HCT116 (cell line): ENCODE measurements around the gene CPLANE2. TPM values are rescaled to one million over a fixed set of nuclear protein-coding genes. Genes with fewer than 3 reads are reported as not detected.

Experiments used
- ATAC-seq: fragments of 200-7000 bp; cut with Tn5 transposase; 2 replicates; pipeline ENCODE4 v1.9.1; 2020; ENCODE audit warnings: mild to moderate bottlenecking, moderate library complexity
- BruUV-seq: library from RNA; stranded (reverse); fragments of 400-500 nt; replicated peaks from 2 replicates; lab custom pipeline; 2021; lab: Mats Ljungman, UMichigan
- CTCF ChIA-PET: fragments of 300-600 bp; sonication (Branson Sonifier 250); formaldehyde crosslinking; loops from one replicate; lab custom pipeline; 2021; ENCODE audit warnings: antibody characterized with exemption; lab: Charles Lee
- POLR2A ChIA-PET: fragments of 300-600, 350-600 bp; sonication (Branson Sonifier 250); formaldehyde crosslinking; loops from one replicate; lab custom pipeline; 2021; ENCODE audit warnings: antibody characterized with exemption; lab: Charles Lee
- RAD21 ChIA-PET, 2 experiments: fragments of 300-600 bp; sonication (Branson Sonifier 250); formaldehyde crosslinking; loops; one replicate each; lab custom pipeline; 2023; ENCODE audit warnings: low total read pairs in 2 of 2; ENCODE audit not compliant: uncharacterized antibody in 2 of 2, unreplicated experiment in 2 of 2, low non-redundant PET in 1 of 2; lab: Charles Lee
- DNase-seq: peaks from one replicate; pipeline ENCODE4 v3.0.0-alpha.2; 2010; ENCODE audit warnings: low read depth, low spot score
- H2AFZ ChIP-seq: fragments of 200-600 bp; shearing (Covaris generic), sonication (generic); 2 replicates; pipeline ENCODE4 v1.6.1; 2017; ENCODE audit warnings: low read depth, mixed run types, mixed read lengths, antibody characterized with exemption, low read length; ENCODE audit not compliant: poor library complexity, severe bottlenecking
- H3K27ac ChIP-seq: 2 replicates; pipeline ENCODE4 v1.5.1; 2012; ENCODE audit warnings: low read depth, low read length
- H3K27me3 ChIP-seq: fragments of 200-600 bp; sonication (generic); 2 replicates; pipeline ENCODE4 v1.6.1; 2016; ENCODE audit warnings: mixed run types, low read length, mixed read lengths; ENCODE audit not compliant: insufficient read depth
- H3K36me3 ChIP-seq, 2 experiments: fragments of 200-500 bp in 1 of 2; fragments of 200-600 bp in 1 of 2; sonication (Bioruptor generic) in 1 of 2; sonication (generic) in 1 of 2; 2 replicates each; pipeline versions ENCODE4 v1.5.1 to v1.6.1; 2014 to 2016; ENCODE audit warnings: low read length in 2 of 2, inconsistent platforms in 1 of 2, mixed read lengths in 1 of 2, mixed run types in 1 of 2; ENCODE audit not compliant: insufficient read depth in 2 of 2, control insufficient read depth in 1 of 2
- H3K4me1 ChIP-seq, 2 experiments: fragments of 200-600 bp in 1 of 2; sonication (generic) in 1 of 2; 2 replicates each; pipeline versions ENCODE4 v1.5.1 to v1.6.1; 2012 to 2017; ENCODE audit warnings: low read length in 2 of 2, inconsistent platforms in 1 of 2, mild to moderate bottlenecking in 1 of 2, mixed read lengths in 1 of 2, mixed run types in 1 of 2, moderate library complexity in 1 of 2; ENCODE audit not compliant: insufficient read depth in 2 of 2, control insufficient read depth in 1 of 2
- H3K4me2 ChIP-seq: fragments of 200-600 bp; sonication (generic); 2 replicates; pipeline ENCODE4 v1.6.1; 2017; ENCODE audit warnings: mixed run types, low read length, mixed read lengths
- H3K4me3 ChIP-seq, 2 experiments: fragments of 200-600 bp in 1 of 2; sonication (generic) in 1 of 2; replicated peaks in 1 of 2; 2 replicates each; pipeline ENCODE4 v1.5.1; 2011 to 2016; ENCODE audit warnings: low read length in 2 of 2, control low read depth in 1 of 2, low read depth in 1 of 2, mild to moderate bottlenecking in 1 of 2, mixed read lengths in 1 of 2, mixed run types in 1 of 2
- H3K79me2 ChIP-seq: fragments of 200-600 bp; sonication (generic); 2 replicates; pipeline ENCODE4 v1.6.1; 2017; ENCODE audit warnings: mild to moderate bottlenecking, mixed run types, low read length, moderate library complexity, mixed read lengths; ENCODE audit not compliant: insufficient read depth
- H3K9ac ChIP-seq: fragments of 200-600 bp; sonication (generic); 2 replicates; pipeline ENCODE4 v1.6.1; 2016; ENCODE audit warnings: low read length, mixed read lengths
- H3K9me2 ChIP-seq: fragments of 200-600 bp; sonication (generic), shearing (Covaris generic); 2 replicates; pipeline ENCODE4 v1.6.1; 2017; ENCODE audit warnings: mixed run types, mild to moderate bottlenecking, moderate library complexity; ENCODE audit not compliant: insufficient read depth
- H3K9me3 ChIP-seq, 2 experiments: fragments of 200-500 bp in 1 of 2; fragments of 200-600 bp in 1 of 2; sonication (Bioruptor generic) in 1 of 2; sonication (generic) in 1 of 2; 2 replicates each; pipeline ENCODE4 v1.6.1; 2014 to 2017; ENCODE audit warnings: low read length in 2 of 2, mixed read lengths in 2 of 2, inconsistent platforms in 1 of 2, low read depth in 1 of 2, mild to moderate bottlenecking in 1 of 2, mixed run types in 1 of 2, moderate library complexity in 1 of 2; ENCODE audit not compliant: control insufficient read depth in 1 of 2, insufficient read depth in 1 of 2
- H4K20me1 ChIP-seq: fragments of 200-600 bp; sonication (generic), shearing (Covaris generic); 2 replicates; pipeline ENCODE4 v1.6.1; 2017; ENCODE audit warnings: mixed run types, mild to moderate bottlenecking, moderate library complexity; ENCODE audit not compliant: insufficient read depth
- EGR1 ChIP-seq: IDR thresholded peaks from 2 replicates; pipeline ENCODE4 v1.6.1; 2012; ENCODE audit warnings: low read depth
- ELF1 ChIP-seq: IDR thresholded peaks from 2 replicates; pipeline ENCODE4 v1.6.1; 2012; ENCODE audit warnings: low read depth, borderline replicate concordance
- FOSL1 ChIP-seq: IDR thresholded peaks from 2 replicates; pipeline ENCODE4 v1.6.1; 2012; ENCODE audit warnings: low read depth
- POLR2A ChIP-seq: IDR thresholded peaks from 2 replicates; pipeline ENCODE4 v1.7.0; 2011; ENCODE audit warnings: borderline replicate concordance; ENCODE audit not compliant: insufficient read depth, insufficient read length; ENCODE audit errors: extremely low read depth
- RAD21 ChIP-seq: IDR thresholded peaks from 2 replicates; pipeline ENCODE4 v1.6.1; 2012; ENCODE audit warnings: low read depth, mild to moderate bottlenecking
- SP1 ChIP-seq: IDR thresholded peaks from 2 replicates; pipeline ENCODE4 v1.6.1; 2012; ENCODE audit warnings: low read depth
- ZFX ChIP-seq: fragments of 450-650 bp; IDR thresholded peaks from 2 replicates; pipeline ENCODE4 v1.6.1; 2017
- ZNF274 ChIP-seq: fragments of 200-500 bp; sonication (Bioruptor generic); IDR thresholded peaks from 2 replicates; pipeline ENCODE4 v1.6.1; 2014; ENCODE audit warnings: mild to moderate bottlenecking, low read depth, low read length, inconsistent platforms
- intact Hi-C: fragments of 100-400 bp; cut with micrococcal nuclease; formaldehyde crosslinking; loops from 2 replicates; pipeline ENCODE4 v1.10.0; 2022
- total RNA-seq: library from RNA; stranded (reverse); gene quantifications from one replicate; pipeline ENCODE4 v1.2.1, GENCODE V29; 2021; ENCODE audit not compliant: unreplicated experiment
- TF ChIP-seq, protein P1 (sequence below): IDR thresholded peaks from 2 replicates; pipeline ENCODE4 v1.6.1; 2012; ENCODE audit warnings: low read depth
- TF ChIP-seq, protein P2 (sequence below): IDR thresholded peaks from 2 replicates; pipeline ENCODE4 v1.6.1; 2012

CPLANE2 gene
- total RNA-seq, 1 experiment from 2014 or later = 8.1 TPM

DNA sequence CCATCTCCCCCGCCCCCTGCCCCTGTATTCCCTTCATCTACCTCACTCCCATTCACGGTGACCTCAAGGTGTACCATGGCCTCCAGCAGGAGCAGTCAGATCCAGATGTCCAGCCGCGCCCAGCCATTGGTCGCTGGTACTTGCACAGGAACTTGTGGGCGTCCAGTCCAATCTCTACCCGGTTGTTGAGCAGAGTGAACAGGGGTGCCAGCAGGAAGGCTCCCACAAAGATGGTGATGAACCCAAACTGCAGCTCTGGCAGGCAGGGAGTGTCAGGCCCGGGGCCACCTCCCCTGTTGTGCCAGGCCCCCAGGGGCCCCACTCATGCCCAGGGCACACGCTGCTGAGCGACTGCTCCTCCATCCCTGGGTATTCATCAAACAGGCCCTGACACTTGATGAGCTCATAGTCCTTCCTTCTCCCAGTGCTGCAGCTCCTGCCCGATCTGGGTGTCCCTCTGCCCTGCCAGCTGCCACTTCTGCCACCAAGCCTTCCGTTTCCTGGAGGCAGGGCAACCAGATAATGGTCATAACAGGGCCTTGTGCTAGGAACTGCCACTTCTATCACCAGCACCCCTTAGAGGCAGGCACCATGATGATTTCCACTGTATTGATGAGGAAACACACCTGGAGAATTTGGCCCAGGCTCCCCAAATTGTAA is 18.8 kb downstream of the CPLANE2 start:
- CTCF ChIA-PET = interaction anchor here (0.7 to 1.1 kb wide), 4 partner anchors 11 to 403 kb away, joined by 3 to 6 read pairs (median 3); no protein-coding TSS in a partner anchor

More for the DNA sequence above, 18.8 kb downstream of the CPLANE2 start:
- DNase-seq = no peak
- Histone ChIP-seq H3K9me2 (no peaks in the 10 kb centered on the region), H3K4me1 (peaks cover 17 to 38% of the 10 kb centered on the region in 2 experiments), H4K20me1 (no peaks in the 10 kb centered on the region), H3K79me2 (no peaks in the 10 kb centered on the region), H3K4me2 (peak overlapping the region; percentile 91), H3K36me3 (no peaks in the 10 kb centered on the region), H2AFZ (no peak overlapping the region), H3K4me3 (no peak overlapping the region), H3K9me3 (no peaks in the 10 kb centered on the region), H3K27me3 (no peaks in the 10 kb centered on the region), H3K27ac (no peak overlapping the region), H3K9ac (peak overlapping the region; percentile 32)
- ATAC-seq = no peak
- ChIA-PET POLR2A (interaction anchor here (0.9 to 2.3 kb wide), 4 partner anchors 10 to 145 kb away, joined by 3 to 34 read pairs (median 4); no protein-coding TSS in a partner anchor), RAD21 (no interaction called here)
- intact Hi-C loops = no loop called here
- no TSS peak for BruUV-seq
- TF ChIP-seq ZFX = no peak
- no peak for TF ChIP-seq SP1
- TF ChIP-seq POLR2A = no peak
- no peak for TF ChIP-seq FOSL1
- no peak for TF ChIP-seq RAD21
- TF ChIP-seq, protein P1, sequence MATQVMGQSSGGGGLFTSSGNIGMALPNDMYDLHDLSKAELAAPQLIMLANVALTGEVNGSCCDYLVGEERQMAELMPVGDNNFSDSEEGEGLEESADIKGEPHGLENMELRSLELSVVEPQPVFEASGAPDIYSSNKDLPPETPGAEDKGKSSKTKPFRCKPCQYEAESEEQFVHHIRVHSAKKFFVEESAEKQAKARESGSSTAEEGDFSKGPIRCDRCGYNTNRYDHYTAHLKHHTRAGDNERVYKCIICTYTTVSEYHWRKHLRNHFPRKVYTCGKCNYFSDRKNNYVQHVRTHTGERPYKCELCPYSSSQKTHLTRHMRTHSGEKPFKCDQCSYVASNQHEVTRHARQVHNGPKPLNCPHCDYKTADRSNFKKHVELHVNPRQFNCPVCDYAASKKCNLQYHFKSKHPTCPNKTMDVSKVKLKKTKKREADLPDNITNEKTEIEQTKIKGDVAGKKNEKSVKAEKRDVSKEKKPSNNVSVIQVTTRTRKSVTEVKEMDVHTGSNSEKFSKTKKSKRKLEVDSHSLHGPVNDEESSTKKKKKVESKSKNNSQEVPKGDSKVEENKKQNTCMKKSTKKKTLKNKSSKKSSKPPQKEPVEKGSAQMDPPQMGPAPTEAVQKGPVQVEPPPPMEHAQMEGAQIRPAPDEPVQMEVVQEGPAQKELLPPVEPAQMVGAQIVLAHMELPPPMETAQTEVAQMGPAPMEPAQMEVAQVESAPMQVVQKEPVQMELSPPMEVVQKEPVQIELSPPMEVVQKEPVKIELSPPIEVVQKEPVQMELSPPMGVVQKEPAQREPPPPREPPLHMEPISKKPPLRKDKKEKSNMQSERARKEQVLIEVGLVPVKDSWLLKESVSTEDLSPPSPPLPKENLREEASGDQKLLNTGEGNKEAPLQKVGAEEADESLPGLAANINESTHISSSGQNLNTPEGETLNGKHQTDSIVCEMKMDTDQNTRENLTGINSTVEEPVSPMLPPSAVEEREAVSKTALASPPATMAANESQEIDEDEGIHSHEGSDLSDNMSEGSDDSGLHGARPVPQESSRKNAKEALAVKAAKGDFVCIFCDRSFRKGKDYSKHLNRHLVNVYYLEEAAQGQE = no peak
- TF ChIP-seq ELF1 = no peak
- no peak for TF ChIP-seq EGR1
- no peak for TF ChIP-seq ZNF274
- TF ChIP-seq, protein P2, sequence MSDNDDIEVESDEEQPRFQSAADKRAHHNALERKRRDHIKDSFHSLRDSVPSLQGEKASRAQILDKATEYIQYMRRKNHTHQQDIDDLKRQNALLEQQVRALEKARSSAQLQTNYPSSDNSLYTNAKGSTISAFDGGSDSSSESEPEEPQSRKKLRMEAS = no peak
